ENCODE measurements around the gene MACF1. TPM values are rescaled to one million over a fixed set of nuclear protein-coding genes. Genes with fewer than 3 reads are reported as not detected.

Gene MACF1
- total RNA-seq, 1 experiment from 2014 or later = 104 TPM

DNA sequence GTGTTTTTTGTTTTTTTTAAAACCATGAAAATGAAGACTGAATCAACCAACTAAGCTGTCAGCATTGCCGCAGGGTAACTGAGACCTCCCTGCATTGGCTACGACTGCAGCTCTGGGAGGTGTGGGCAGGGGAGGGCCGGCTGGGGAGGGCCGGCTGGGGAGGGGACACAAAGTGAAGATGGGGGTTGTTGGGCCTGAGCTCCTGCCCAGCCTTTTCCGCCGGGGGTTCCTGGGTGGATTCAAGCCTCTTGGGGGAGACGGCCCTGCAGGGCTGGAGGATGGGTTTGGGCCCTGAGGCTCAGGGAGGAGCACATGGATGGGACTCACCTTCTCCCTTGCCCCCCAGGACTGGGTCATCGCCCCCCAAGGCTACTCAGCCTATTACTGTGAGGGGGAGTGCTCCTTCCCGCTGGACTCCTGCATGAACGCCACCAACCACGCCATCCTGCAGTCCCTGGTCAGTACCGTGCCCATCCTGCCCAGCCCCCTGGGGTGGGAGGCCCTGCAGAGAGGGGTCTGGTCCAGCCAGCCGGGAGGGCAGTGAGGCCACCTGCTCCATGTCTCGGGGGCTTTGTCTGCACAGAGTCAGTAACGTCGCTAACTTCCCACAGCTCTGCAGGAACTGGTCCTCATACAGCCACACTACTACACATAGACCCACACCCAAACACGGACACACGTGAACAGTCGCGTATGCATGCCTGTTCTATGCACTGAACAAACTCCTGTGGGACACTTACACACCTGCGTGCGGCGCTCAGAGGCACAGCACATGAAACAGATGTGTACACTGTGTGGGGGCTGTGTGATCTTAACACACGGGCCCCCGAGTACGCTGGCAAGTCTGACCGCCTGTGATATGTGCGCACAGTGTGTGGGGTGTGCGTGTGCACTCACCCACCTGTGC is 318.4 kb downstream of the MACF1 start:
- H3K27me3 ChIP-seq (replicated peaks; ENCODE audit: control insufficient read depth, insufficient read depth, low read length) = no peaks in the 10 kb centered on the region
- no peaks in the 10 kb centered on the region for H3K4me1 ChIP-seq
- no peak overlapping the region for H3K4me3 Mint-ChIP-seq (ENCODE audit: unreplicated experiment)
- no TSS peak for BruUV-seq (replicated peaks)
- TF ChIP-seq, protein P1, sequence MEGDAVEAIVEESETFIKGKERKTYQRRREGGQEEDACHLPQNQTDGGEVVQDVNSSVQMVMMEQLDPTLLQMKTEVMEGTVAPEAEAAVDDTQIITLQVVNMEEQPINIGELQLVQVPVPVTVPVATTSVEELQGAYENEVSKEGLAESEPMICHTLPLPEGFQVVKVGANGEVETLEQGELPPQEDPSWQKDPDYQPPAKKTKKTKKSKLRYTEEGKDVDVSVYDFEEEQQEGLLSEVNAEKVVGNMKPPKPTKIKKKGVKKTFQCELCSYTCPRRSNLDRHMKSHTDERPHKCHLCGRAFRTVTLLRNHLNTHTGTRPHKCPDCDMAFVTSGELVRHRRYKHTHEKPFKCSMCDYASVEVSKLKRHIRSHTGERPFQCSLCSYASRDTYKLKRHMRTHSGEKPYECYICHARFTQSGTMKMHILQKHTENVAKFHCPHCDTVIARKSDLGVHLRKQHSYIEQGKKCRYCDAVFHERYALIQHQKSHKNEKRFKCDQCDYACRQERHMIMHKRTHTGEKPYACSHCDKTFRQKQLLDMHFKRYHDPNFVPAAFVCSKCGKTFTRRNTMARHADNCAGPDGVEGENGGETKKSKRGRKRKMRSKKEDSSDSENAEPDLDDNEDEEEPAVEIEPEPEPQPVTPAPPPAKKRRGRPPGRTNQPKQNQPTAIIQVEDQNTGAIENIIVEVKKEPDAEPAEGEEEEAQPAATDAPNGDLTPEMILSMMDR (IDR thresholded peaks at IDR 0.05; ENCODE audit: insufficient read depth in 1 of 2, low read depth in 1 of 2, low read length in 1 of 2, severe bottlenecking in 1 of 2, unreplicated experiment in 1 of 2) = no peak
- H3K27ac Mint-ChIP-seq (ENCODE audit: unreplicated experiment) = no peak overlapping the region
- no peaks in the 10 kb centered on the region for H3K9me3 ChIP-seq
- H3K36me3 ChIP-seq (ENCODE audit: control insufficient read depth, insufficient read depth, low read length) = no peaks in the 10 kb centered on the region
- intact Hi-C loops (cut with micrococcal nuclease; ENCODE audit: unreplicated experiment) = no loop called here
- no peaks in the 10 kb centered on the region for H3K9me3 Mint-ChIP-seq (ENCODE audit: unreplicated experiment)
- H3K4me1 Mint-ChIP-seq (ENCODE audit: low read depth, unreplicated experiment) = peaks cover 7% of the 10 kb centered on the region
- POLR2A ChIA-PET = no interaction called here
- H3K27me3 Mint-ChIP-seq (ENCODE audit: insufficient read depth, unreplicated experiment) = no peaks in the 10 kb centered on the region
- peaks cover 14% of the 10 kb centered on the region for H3K36me3 Mint-ChIP-seq (ENCODE audit: insufficient read depth, unreplicated experiment)
- no peak for DNase-seq
- CTCF ChIA-PET = no interaction called here
- H3K4me3 ChIP-seq (ENCODE audit: low read depth, low read length) = no peak overlapping the region

DNA sequence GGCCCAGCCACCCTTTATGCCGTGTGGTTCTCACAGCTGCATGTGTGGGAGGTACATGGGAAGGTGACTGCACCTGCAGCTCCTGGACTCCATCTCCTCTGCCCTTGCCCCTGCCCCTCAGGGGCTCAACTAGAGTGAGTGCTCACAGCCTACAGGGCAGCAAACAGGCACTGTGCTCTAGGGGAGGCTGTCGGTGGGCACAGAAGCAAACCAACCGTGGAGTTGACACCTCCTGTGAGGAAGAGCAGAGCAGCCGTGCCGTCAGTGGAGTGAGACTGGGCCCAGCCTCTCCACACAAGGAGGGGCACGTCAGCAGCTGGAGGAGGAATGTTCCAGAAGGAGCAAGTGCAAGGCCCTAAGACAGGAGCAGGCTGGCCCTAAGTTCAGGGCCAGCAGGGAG is 319.7 kb downstream of the MACF1 start:
- no peaks in the 10 kb centered on the region for H3K9me3 ChIP-seq
- Mint-ChIP-seq H3K36me3 (ENCODE audit: insufficient read depth, unreplicated experiment) (peaks cover 12% of the 10 kb centered on the region), H3K9me3 (ENCODE audit: unreplicated experiment) (no peaks in the 10 kb centered on the region), H3K4me1 (ENCODE audit: low read depth, unreplicated experiment) (peaks cover 4% of the 10 kb centered on the region), H3K27me3 (ENCODE audit: insufficient read depth, unreplicated experiment) (no peaks in the 10 kb centered on the region), H3K4me3 (ENCODE audit: unreplicated experiment) (no peak overlapping the region), H3K27ac (ENCODE audit: unreplicated experiment) (no peak overlapping the region)
- H3K4me3 ChIP-seq (ENCODE audit: low read depth, low read length) = no peak overlapping the region
- DNase-seq = no peak
- ChIA-PET CTCF (no interaction called here), POLR2A (no interaction called here)
- no peaks in the 10 kb centered on the region for H3K36me3 ChIP-seq (ENCODE audit: control insufficient read depth, insufficient read depth, low read length)
- H3K4me1 ChIP-seq = no peaks in the 10 kb centered on the region
- TF ChIP-seq, protein P1 (IDR thresholded peaks at IDR 0.05; ENCODE audit: insufficient read depth in 1 of 2, low read depth in 1 of 2, low read length in 1 of 2, severe bottlenecking in 1 of 2, unreplicated experiment in 1 of 2) = no peak
- H3K27me3 ChIP-seq (replicated peaks; ENCODE audit: control insufficient read depth, insufficient read depth, low read length) = no peaks in the 10 kb centered on the region
- intact Hi-C loops (cut with micrococcal nuclease; ENCODE audit: unreplicated experiment) = no loop called here
- no TSS peak for BruUV-seq (replicated peaks)

DNA sequence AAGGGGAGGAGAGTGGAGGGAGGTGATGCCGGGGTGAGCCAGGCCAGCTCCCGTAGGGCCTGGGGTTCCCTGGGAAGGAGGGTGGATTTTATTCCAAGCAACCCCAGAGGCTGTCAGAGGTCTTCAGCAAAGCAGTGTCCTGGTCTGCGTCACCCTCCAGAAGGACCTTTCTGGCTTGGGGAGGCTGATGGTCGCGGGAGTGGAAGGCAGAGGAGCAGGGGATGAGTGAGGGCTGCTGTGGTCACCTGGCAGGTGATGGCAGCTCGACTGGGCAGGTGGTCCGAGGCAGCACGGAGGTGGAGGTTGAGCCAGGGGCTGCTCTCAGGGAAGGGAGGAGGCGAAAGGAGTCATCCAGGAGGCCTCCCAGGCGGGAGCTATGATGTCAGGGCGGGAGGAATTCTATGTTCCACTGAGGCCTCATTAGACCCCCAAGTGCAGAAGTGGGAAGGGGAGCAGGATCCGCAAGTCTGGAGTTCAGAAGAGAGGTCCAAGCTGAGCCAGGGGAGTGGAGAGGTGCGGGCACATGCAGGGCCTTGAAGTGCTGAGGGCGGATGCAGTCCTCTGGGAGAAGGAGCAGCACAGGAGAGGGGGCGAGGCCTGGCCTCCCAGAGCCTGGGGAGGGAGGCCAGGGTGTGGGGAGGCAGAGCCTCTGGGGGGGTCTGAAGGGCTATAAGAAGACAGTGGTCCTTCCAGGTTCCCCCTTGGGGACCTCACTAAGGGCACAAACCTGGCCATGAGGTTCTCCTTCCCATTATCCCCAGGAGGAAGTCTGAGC is 320.3 kb downstream of the MACF1 start:
- H3K27me3 Mint-ChIP-seq (ENCODE audit: insufficient read depth, unreplicated experiment) = no peaks in the 10 kb centered on the region
- no peak for DNase-seq
- no peak overlapping the region for H3K4me3 Mint-ChIP-seq (ENCODE audit: unreplicated experiment)
- POLR2A ChIA-PET = no interaction called here
- CTCF ChIA-PET = no interaction called here
- peaks cover 10% of the 10 kb centered on the region for H3K36me3 Mint-ChIP-seq (ENCODE audit: insufficient read depth, unreplicated experiment)
- H3K9me3 Mint-ChIP-seq (ENCODE audit: unreplicated experiment) = no peaks in the 10 kb centered on the region
- Histone ChIP-seq H3K36me3 (ENCODE audit: control insufficient read depth, insufficient read depth, low read length) (no peaks in the 10 kb centered on the region), H3K27me3 (replicated peaks; ENCODE audit: control insufficient read depth, insufficient read depth, low read length) (no peaks in the 10 kb centered on the region), H3K9me3 (no peaks in the 10 kb centered on the region), H3K4me3 (ENCODE audit: low read depth, low read length) (no peak overlapping the region), H3K4me1 (no peaks in the 10 kb centered on the region)
- BruUV-seq (replicated peaks) = no TSS peak
- H3K4me1 Mint-ChIP-seq (ENCODE audit: low read depth, unreplicated experiment) = no peaks in the 10 kb centered on the region
- H3K27ac Mint-ChIP-seq (ENCODE audit: unreplicated experiment) = no peak overlapping the region
- intact Hi-C loops (cut with micrococcal nuclease; ENCODE audit: unreplicated experiment) = no loop called here
- TF ChIP-seq, protein P1 (IDR thresholded peaks at IDR 0.05; ENCODE audit: insufficient read depth in 1 of 2, low read depth in 1 of 2, low read length in 1 of 2, severe bottlenecking in 1 of 2, unreplicated experiment in 1 of 2) = no peak

Measured in Caco-2 (cell line).